Choroid plexus epithelial cell (primary cell): ENCODE results near the gene NFATC1.
A peak's percentile ranks its signal among the peaks of the same experiment; 100 is the strongest.

Source experiments
- DNase-seq: peaks from one replicate; pipeline ENCODE4 v3.0.0-alpha.2; 2010; ENCODE audit warnings: low read depth
- H3K4me3 ChIP-seq: 2 replicates; pipeline ENCODE4 v1.5.1; 2011; ENCODE audit warnings: low read depth, mild to moderate bottlenecking, control low read depth, low read length, moderate library complexity
- CTCF ChIP-seq: conservative IDR thresholded peaks from 2 replicates; pipeline ENCODE4 v1.5.1; 2011; ENCODE audit warnings: low read depth, mild to moderate bottlenecking, control low read depth, inconsistent platforms, low read length, moderate library complexity

NFATC1 gene

GRCh38 chr18:79410731-79411613 lies 15.2 kb downstream of the NFATC1 start:
- no peak for DNase-seq
- no peak for TF ChIP-seq CTCF
- H3K4me3 ChIP-seq = no peak overlapping the region

- peak overlapping the region; percentile 11 for H3K4me3 ChIP-seq
- no peak for TF ChIP-seq CTCF
- DNase-seq = peak; percentile 61
Observed at GRCh38 chr18:79411614-79412526, 16.1 kb downstream of the NFATC1 start.

- H3K4me3 ChIP-seq = no peak overlapping the region
- DNase-seq = no peak
- no peak for TF ChIP-seq CTCF
Observed at GRCh38 chr18:79413025-79413424, 17.3 kb downstream of the NFATC1 start.

GRCh38 chr18:79413426-79413825 lies 17.7 kb downstream of the NFATC1 start:
- no peak for DNase-seq
- TF ChIP-seq CTCF = no peak
- H3K4me3 ChIP-seq = no peak overlapping the region

- TF ChIP-seq CTCF = no peak
- DNase-seq = no peak
- H3K4me3 ChIP-seq = no peak overlapping the region
Observed at GRCh38 chr18:79413901-79414300, 18.2 kb downstream of the NFATC1 start.

GRCh38 chr18:79416022-79416676 lies 20.4 kb downstream of the NFATC1 start:
- no peak for DNase-seq
- no peak overlapping the region for H3K4me3 ChIP-seq
- TF ChIP-seq CTCF = no peak
